Endothelial cell of umbilical vein (primary cell): ENCODE measurements around the gene HIVEP3. TPM values are rescaled to one million over a fixed set of nuclear protein-coding genes. Genes with fewer than 3 reads are reported as not detected.

Source experiments
- BruUV-seq: library from RNA; stranded (reverse); fragments of 400-500 nt; replicated peaks from 2 replicates; lab custom pipeline; 2021; lab: Mats Ljungman, UMichigan
- CTCF ChIA-PET: fragments of 300-600, 350-600 bp; sonication (Branson Sonifier 250); formaldehyde crosslinking; loops from one replicate; lab custom pipeline; 2021; ENCODE audit warnings: antibody characterized with exemption, inconsistent platforms; lab: Charles Lee
- POLR2A ChIA-PET: fragments of 300-600, 350-600 bp; sonication (Branson Sonifier 250); formaldehyde crosslinking; loops from one replicate; lab custom pipeline; 2021; ENCODE audit warnings: antibody characterized with exemption, inconsistent platforms; lab: Charles Lee
- DNase-seq: peaks from one replicate; pipeline ENCODE4 v3.0.0-alpha.2; 2011; ENCODE audit warnings: low read depth, low spot score
- FAIRE-seq: peaks from 2 replicates; lab custom pipeline; 2011; peaks lifted over from hg19 to GRCh38; lab: Jason Lieb, UNC
- H2AFZ ChIP-seq: 2 replicates; pipeline ENCODE4 v1.6.0; 2012; ENCODE audit warnings: low read depth, low read length, control low read depth, inconsistent platforms
- H3K27ac ChIP-seq: 2 replicates; pipeline ENCODE4 v1.5.1; 2011; ENCODE audit warnings: low read depth, mild to moderate bottlenecking, control low read depth, low read length, moderate library complexity; ENCODE audit not compliant: insufficient read depth
- H3K27me3 ChIP-seq, 2 experiments: 2 replicates each; pipeline versions ENCODE4 v1.6.0 to v1.6.1; 2011; ENCODE audit warnings: low read length in 2 of 2, mixed read lengths in 1 of 2; ENCODE audit not compliant: control insufficient read depth in 2 of 2, insufficient read depth in 2 of 2
- H3K36me3 ChIP-seq, 2 experiments: 2 replicates in 1 of 2; 3 replicates in 1 of 2; pipeline ENCODE4 v1.5.1; 2011; ENCODE audit warnings: low read length in 2 of 2, mild to moderate bottlenecking in 1 of 2, moderate library complexity in 1 of 2; ENCODE audit not compliant: control insufficient read depth in 2 of 2, insufficient read depth in 2 of 2; ENCODE audit errors: extremely low read depth in 1 of 2
- H3K4me1 ChIP-seq: 3 replicates; pipeline ENCODE4 v1.5.1; 2011; ENCODE audit warnings: mild to moderate bottlenecking, low read length; ENCODE audit not compliant: control insufficient read depth, insufficient read depth; ENCODE audit errors: extremely low read depth
- H3K4me2 ChIP-seq: 2 replicates; pipeline ENCODE4 v1.6.1; 2011; ENCODE audit warnings: low read length, control low read depth, mixed read lengths; ENCODE audit not compliant: insufficient read depth
- H3K4me3 ChIP-seq, 3 experiments: fragments of 200-600 bp in 1 of 3; sonication (generic), shearing (Covaris generic) in 1 of 3; replicated peaks in 1 of 3; 2 replicates each; pipeline ENCODE4 v1.5.1; 2011 to 2016; ENCODE audit warnings: control low read depth in 3 of 3, low read length in 3 of 3, mild to moderate bottlenecking in 2 of 3, inconsistent platforms in 1 of 3, low read depth in 1 of 3, moderate library complexity in 1 of 3; ENCODE audit not compliant: insufficient read depth in 1 of 3
- H3K79me2 ChIP-seq: 2 replicates; pipeline ENCODE4 v1.6.0; 2012; ENCODE audit warnings: low read length, inconsistent platforms; ENCODE audit not compliant: control insufficient read depth, insufficient read depth
- H3K9ac ChIP-seq: replicated peaks from 2 replicates; pipeline ENCODE3; 2011; ENCODE audit warnings: low read length, control low read depth; ENCODE audit not compliant: insufficient read depth; ENCODE audit errors: extremely low read depth
- H3K9me1 ChIP-seq: replicated peaks from 3 replicates; pipeline ENCODE4 v1.6.0; 2011; ENCODE audit warnings: mild to moderate bottlenecking, low read length; ENCODE audit not compliant: control insufficient read depth, insufficient read depth; ENCODE audit errors: extremely low read depth
- H3K9me3 ChIP-seq: replicated peaks from 2 replicates; pipeline ENCODE4 v1.5.1; 2012; ENCODE audit warnings: low read length, inconsistent platforms; ENCODE audit not compliant: control insufficient read depth, insufficient read depth
- H4K20me1 ChIP-seq: replicated peaks from 2 replicates; pipeline ENCODE3; 2011; ENCODE audit warnings: mild to moderate bottlenecking, low read length; ENCODE audit not compliant: control insufficient read depth, insufficient read depth; ENCODE audit errors: extremely low read depth
- FOS ChIP-seq: IDR thresholded peaks from 2 replicates; pipeline ENCODE4 v1.6.1; 2011; ENCODE audit warnings: mild to moderate bottlenecking, low read length, moderate library complexity, borderline replicate concordance; ENCODE audit not compliant: insufficient read depth
- GATA2 ChIP-seq: IDR thresholded peaks from 2 replicates; pipeline ENCODE4 v1.7.0; 2011; ENCODE audit warnings: low read depth, mild to moderate bottlenecking, moderate library complexity, mixed read lengths, low read length; ENCODE audit not compliant: insufficient read length, insufficient read depth
- JUN ChIP-seq: IDR thresholded peaks from 2 replicates; pipeline ENCODE4 v1.6.1; 2011; ENCODE audit warnings: borderline replicate concordance, low read depth; ENCODE audit not compliant: insufficient read length, insufficient read depth
- MAX ChIP-seq: IDR thresholded peaks from 2 replicates; pipeline ENCODE4 v1.6.1; 2011; ENCODE audit not compliant: insufficient read depth, insufficient read length
- MYC ChIP-seq: IDR thresholded peaks from one replicate; pipeline ENCODE4 v1.6.1; 2011; ENCODE audit warnings: mild to moderate bottlenecking, low read depth, low read length
- POLR2A ChIP-seq: IDR thresholded peaks from 2 replicates; pipeline ENCODE4 v1.6.1; 2012; ENCODE audit warnings: low read depth, mild to moderate bottlenecking, control low read depth, low read length
- POLR2AphosphoS5 ChIP-seq: IDR thresholded peaks from 2 replicates; pipeline ENCODE4 v1.6.1; 2012; ENCODE audit warnings: low read depth, mild to moderate bottlenecking, control low read depth, low read length, moderate library complexity; ENCODE audit not compliant: insufficient read depth
- dilution Hi-C: fragments of 300-500 bp; cut with MboI; formaldehyde crosslinking; loops from one replicate; pipeline ENCODE4 v1.15.0; 2019; ENCODE audit warnings: low sequenced_read_pairs; ENCODE audit not compliant: extremely low pct_ligation_motif_present
- intact Hi-C: fragments of 100-400 bp; cut with micrococcal nuclease; formaldehyde crosslinking; loops from one replicate; pipeline ENCODE4 v1.10.0; 2022
- polyA plus RNA-seq, 4 experiments: library from polyadenylated mRNA; depleted of rRNA in 3 of 4; stranded (reverse) in 3 of 4; unstranded in 1 of 4; fragments of >200 nt; gene quantifications; 2 replicates each; pipeline versions ENCODE4 v1.2.1 to v1.2.3, GENCODE V29; 2011 to 2012; ENCODE audit warnings: missing spikeins in 1 of 4
- total RNA-seq: library from RNA; stranded (reverse); gene quantifications from 2 replicates; pipeline ENCODE4 v1.2.3, GENCODE V29; 2021
- TF ChIP-seq, protein P1 (sequence below), 2 donors: IDR thresholded peaks; 1 replicate in 1 of 2; 2 replicates in 1 of 2; pipeline ENCODE4 v1.5.1; 2011; ENCODE audit warnings: low read length in 2 of 2, mild to moderate bottlenecking in 2 of 2, moderate library complexity in 2 of 2, control low read depth in 1 of 2, inconsistent platforms in 1 of 2, low read depth in 1 of 2; ENCODE audit not compliant: insufficient read depth in 1 of 2; ENCODE audit errors: extremely low read depth in 1 of 2

The HIVEP3 gene
- total and polyA plus RNA-seq, 2 donors (not counting 3 experiments of a cell fraction or from before 2014, with no cell fraction given), result 3.4 to 4.0 TPM

DNA sequence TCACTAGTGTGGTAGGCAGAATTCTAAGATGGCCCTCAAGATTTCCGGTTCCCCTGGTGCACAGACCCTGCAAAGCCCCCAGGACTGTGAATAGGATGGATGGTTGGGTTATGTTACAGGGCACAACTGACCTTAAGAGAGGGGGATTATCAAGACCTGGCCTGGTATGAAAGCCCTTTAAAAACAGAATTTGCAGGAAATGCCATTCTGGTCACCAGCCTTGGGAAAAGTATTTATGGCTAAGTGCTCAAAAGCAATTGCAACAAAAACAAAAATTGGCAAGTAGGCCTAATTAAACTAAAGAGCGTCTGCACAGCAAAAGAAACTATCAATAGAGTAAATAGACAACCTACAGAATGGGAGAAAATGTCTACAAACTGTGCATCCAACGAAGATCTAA is 289.6 kb downstream of the HIVEP3 start:
- no peaks in the 10 kb centered on the region for H3K79me2 ChIP-seq
- FAIRE-seq (no peak), DNase-seq (no peak)
- no peak overlapping the region for H3K9ac ChIP-seq
- intact Hi-C loops, result no loop called here
- no peaks in the 10 kb centered on the region for H3K4me1 ChIP-seq
- no peak overlapping the region for H3K4me3 ChIP-seq
- CTCF ChIA-PET, result no interaction called here
- POLR2A ChIA-PET, result no interaction called here
- dilution Hi-C loops, result no loop called here
- H4K20me1 ChIP-seq, result no peaks in the 10 kb centered on the region
- H3K4me2 ChIP-seq, result no peak overlapping the region
- TF ChIP-seq GATA2, result no peak
- TF ChIP-seq JUN, result no peak
- no peaks in the 10 kb centered on the region for H3K9me3 ChIP-seq
- no peaks in the 10 kb centered on the region for H3K27me3 ChIP-seq
- no peaks in the 10 kb centered on the region for H3K9me1 ChIP-seq
- H3K36me3 ChIP-seq, result no peaks in the 10 kb centered on the region
- H2AFZ ChIP-seq, result no peak overlapping the region
- no TSS peak for BruUV-seq
- H3K27ac ChIP-seq, result no peak overlapping the region

- Histone ChIP-seq H3K4me1 (no peaks in the 10 kb centered on the region), H3K4me2 (no peak overlapping the region), H3K79me2 (no peaks in the 10 kb centered on the region), H3K9me3 (no peaks in the 10 kb centered on the region), H3K4me3 (no peak overlapping the region), H2AFZ (no peak overlapping the region), H3K9ac (no peak overlapping the region), H3K9me1 (no peaks in the 10 kb centered on the region), H3K27me3 (no peaks in the 10 kb centered on the region), H3K27ac (no peak overlapping the region), H4K20me1 (no peaks in the 10 kb centered on the region), H3K36me3 (no peaks in the 10 kb centered on the region)
- no peak for FAIRE-seq
- dilution Hi-C loops (no loop called here), intact Hi-C loops (no loop called here)
- CTCF ChIA-PET, result interaction anchor here (1.5 kb wide), 1 partner anchor 184 kb away, joined by 3 read pairs; no protein-coding TSS in a partner anchor
- TF ChIP-seq MAX (no peak), GATA2 (no peak), POLR2AphosphoS5 (no peak), POLR2A (no peak), FOS (no peak), MYC (no peak), JUN (no peak)
- TF ChIP-seq, protein P1, sequence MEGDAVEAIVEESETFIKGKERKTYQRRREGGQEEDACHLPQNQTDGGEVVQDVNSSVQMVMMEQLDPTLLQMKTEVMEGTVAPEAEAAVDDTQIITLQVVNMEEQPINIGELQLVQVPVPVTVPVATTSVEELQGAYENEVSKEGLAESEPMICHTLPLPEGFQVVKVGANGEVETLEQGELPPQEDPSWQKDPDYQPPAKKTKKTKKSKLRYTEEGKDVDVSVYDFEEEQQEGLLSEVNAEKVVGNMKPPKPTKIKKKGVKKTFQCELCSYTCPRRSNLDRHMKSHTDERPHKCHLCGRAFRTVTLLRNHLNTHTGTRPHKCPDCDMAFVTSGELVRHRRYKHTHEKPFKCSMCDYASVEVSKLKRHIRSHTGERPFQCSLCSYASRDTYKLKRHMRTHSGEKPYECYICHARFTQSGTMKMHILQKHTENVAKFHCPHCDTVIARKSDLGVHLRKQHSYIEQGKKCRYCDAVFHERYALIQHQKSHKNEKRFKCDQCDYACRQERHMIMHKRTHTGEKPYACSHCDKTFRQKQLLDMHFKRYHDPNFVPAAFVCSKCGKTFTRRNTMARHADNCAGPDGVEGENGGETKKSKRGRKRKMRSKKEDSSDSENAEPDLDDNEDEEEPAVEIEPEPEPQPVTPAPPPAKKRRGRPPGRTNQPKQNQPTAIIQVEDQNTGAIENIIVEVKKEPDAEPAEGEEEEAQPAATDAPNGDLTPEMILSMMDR (IDR thresholded peaks at IDR 0.05; ENCODE audit: extremely low read depth in 1 of 2, insufficient read depth in 1 of 2, low read depth in 1 of 2, low read length in 2 of 2), result no peak
- no TSS peak for BruUV-seq
- no peak for DNase-seq
- POLR2A ChIA-PET, result no interaction called here
These were observed 291.0 kb downstream of the HIVEP3 start for GRCh38 chr1:41627491-41628280.
